Activated CD8-positive, alpha-beta T cell treated with anti-CD3 and anti-CD28 coated beads for 36 hours (primary cell): ENCODE measurements around the gene MAPK4. TPM values are rescaled to one million over a fixed set of nuclear protein-coding genes. Genes with fewer than 3 reads are reported as not detected.

Experiments used
- ATAC-seq: fragments of 200-7000 bp; cut with Tn5 transposase; one replicate; pipeline ENCODE4 v1.10.0; 2021; ENCODE audit warnings: mild to moderate bottlenecking, moderate library complexity
- CTCF ChIA-PET: fragments of 350-600 bp; sonication (Branson Sonifier 250); formaldehyde crosslinking; loops from one replicate; lab custom pipeline; 2021; ENCODE audit warnings: antibody characterized with exemption; lab: Charles Lee
- POLR2A ChIA-PET: fragments of 350-600 bp; sonication (Branson Sonifier 250); formaldehyde crosslinking; loops from one replicate; lab custom pipeline; 2021; ENCODE audit warnings: antibody characterized with exemption; lab: Charles Lee
- DNase-seq: peaks from one replicate; pipeline ENCODE4 v3.0.0-alpha.2; 2020
- H3K27ac Mint-ChIP-seq: one replicate; pipeline ENCODE4 v1.8.0; 2021; ENCODE audit warnings: mild to moderate bottlenecking, mixed read lengths
- H3K27me3 Mint-ChIP-seq: one replicate; pipeline ENCODE4 v1.8.0; 2021; ENCODE audit warnings: mixed read lengths
- H3K36me3 Mint-ChIP-seq: one replicate; pipeline ENCODE4 v1.8.0; 2021; ENCODE audit warnings: low read depth, mixed read lengths
- H3K4me1 Mint-ChIP-seq: one replicate; pipeline ENCODE4 v1.8.0; 2021; ENCODE audit warnings: low read depth, mixed read lengths
- H3K4me3 Mint-ChIP-seq: one replicate; pipeline ENCODE4 v1.8.0; 2021; ENCODE audit warnings: mild to moderate bottlenecking, moderate library complexity, mixed read lengths
- H3K9me3 Mint-ChIP-seq: one replicate; pipeline ENCODE4 v1.8.0; 2021; ENCODE audit warnings: mixed read lengths
- CTCF ChIP-seq: fragments of 200-600 bp; IDR thresholded peaks from one replicate; pipeline ENCODE4 v1.8.0; 2022; ENCODE audit warnings: antibody characterized with exemption, mild to moderate bottlenecking
- intact Hi-C: fragments of 100-400 bp; cut with micrococcal nuclease; formaldehyde crosslinking; loops from one replicate; pipeline ENCODE4 v1.10.0; 2022
- total RNA-seq, 2 experiments: library from RNA; stranded (reverse); gene quantifications; one replicate each; pipeline ENCODE4 v1.2.3, GENCODE V29; 2021

MAPK4 gene
- total RNA-seq, 2 experiments from 2014 or later: not detected

GRCh38 chr18:50610349-50610748, 50.5 kb downstream of the MAPK4 start:
- Mint-ChIP-seq H3K4me3 (no peak overlapping the region), H3K36me3 (no peaks in the 10 kb centered on the region), H3K27me3 (peaks cover 10% of the 10 kb centered on the region), H3K27ac (no peak overlapping the region), H3K4me1 (no peaks in the 10 kb centered on the region), H3K9me3 (peaks cover 8% of the 10 kb centered on the region)
- CTCF ChIA-PET: no interaction called here
- no peak for ATAC-seq
- no peak for DNase-seq
- intact Hi-C loops: no loop called here
- TF ChIP-seq CTCF: no peak
- POLR2A ChIA-PET: interaction anchor here (0.7 kb wide), 1 partner anchor 19 kb away, joined by 3 read pairs; no protein-coding TSS in a partner anchor

- Mint-ChIP-seq H3K4me3 (no peak overlapping the region), H3K4me1 (no peaks in the 10 kb centered on the region)
- CTCF ChIA-PET: no interaction called here
Observed at GRCh38 chr18:50611529-50611941, 51.6 kb downstream of the MAPK4 start.

GRCh38 chr18:50614838-50615237, 55.0 kb downstream of the MAPK4 start:
- H3K27me3 Mint-ChIP-seq: peaks cover 5% of the 10 kb centered on the region
- ChIA-PET POLR2A (no interaction called here), CTCF (no interaction called here)
- ATAC-seq: no peak
- no peak overlapping the region for H3K4me3 Mint-ChIP-seq
- intact Hi-C loops: no loop called here
- H3K4me1 Mint-ChIP-seq: no peaks in the 10 kb centered on the region
- TF ChIP-seq CTCF: no peak
- no peaks in the 10 kb centered on the region for H3K36me3 Mint-ChIP-seq
- H3K9me3 Mint-ChIP-seq: peaks cover 5% of the 10 kb centered on the region
- no peak for DNase-seq
- no peak overlapping the region for H3K27ac Mint-ChIP-seq

More at GRCh38 chr18:50611529-50611941, 51.6 kb downstream of the MAPK4 start:
- Mint-ChIP-seq H3K27ac (no peak overlapping the region), H3K9me3 (peaks cover 8% of the 10 kb centered on the region), H3K36me3 (no peaks in the 10 kb centered on the region), H3K27me3 (peaks cover 7% of the 10 kb centered on the region)
- POLR2A ChIA-PET: no interaction called here
- no peak for TF ChIP-seq CTCF
- no peak for ATAC-seq
- DNase-seq: no peak
- intact Hi-C loops: no loop called here

- ATAC-seq (no peak), DNase-seq (no peak)
- H3K27ac Mint-ChIP-seq: no peak overlapping the region
- no peak for TF ChIP-seq CTCF
- no peaks in the 10 kb centered on the region for H3K36me3 Mint-ChIP-seq
- ChIA-PET POLR2A (no interaction called here), CTCF (no interaction called here)
- H3K4me3 Mint-ChIP-seq: no peak overlapping the region
- H3K9me3 Mint-ChIP-seq: peaks cover 5% of the 10 kb centered on the region
- intact Hi-C loops: no loop called here
- H3K4me1 Mint-ChIP-seq: no peaks in the 10 kb centered on the region
- H3K27me3 Mint-ChIP-seq: peaks cover 5% of the 10 kb centered on the region
Observed at GRCh38 chr18:50616484-50617048, 56.7 kb downstream of the MAPK4 start.

GRCh38 chr18:50619861-50620275, 60.0 kb downstream of the MAPK4 start:
- DNase-seq (no peak), ATAC-seq (no peak)
- peaks cover 14% of the 10 kb centered on the region for H3K27me3 Mint-ChIP-seq
- no peak overlapping the region for H3K4me3 Mint-ChIP-seq
- CTCF ChIA-PET: no interaction called here
- H3K36me3 Mint-ChIP-seq: no peaks in the 10 kb centered on the region
- H3K4me1 Mint-ChIP-seq: no peaks in the 10 kb centered on the region
- TF ChIP-seq CTCF: no peak
- no peaks in the 10 kb centered on the region for H3K9me3 Mint-ChIP-seq
- H3K27ac Mint-ChIP-seq: no peak overlapping the region
- POLR2A ChIA-PET: no interaction called here
- intact Hi-C loops: no loop called here
